ENCODE measurements around the gene ACTA2.
A peak's percentile ranks its signal among the peaks of the same experiment; 100 is the strongest.

The ACTA2 gene

GRCh38 chr10:88981435-88981834, 28.9 kb upstream of the ACTA2 start:
- no peak for DNase-seq (ENCODE audit: low spot score)
- no peak for FAIRE-seq

GRCh38 chr10:88980800-88981199, 28.2 kb upstream of the ACTA2 start:
- FAIRE-seq (no peak), DNase-seq (ENCODE audit: low spot score) (no peak)

- no peak for FAIRE-seq
- no peak for DNase-seq (ENCODE audit: low spot score)
Observed at GRCh38 chr10:88980247-88980646, 27.7 kb upstream of the ACTA2 start.

- DNase-seq (ENCODE audit: low spot score), result no peak
- no peak for FAIRE-seq
Observed at GRCh38 chr10:88979603-88980002, 27.0 kb upstream of the ACTA2 start.

- DNase-seq (ENCODE audit: low spot score), result peak; percentile 85
- no peak for FAIRE-seq
Observed at GRCh38 chr10:88979153-88979562, 26.6 kb upstream of the ACTA2 start.

GRCh38 chr10:88978463-88978862, 25.9 kb upstream of the ACTA2 start:
- DNase-seq (ENCODE audit: low spot score) (no peak), FAIRE-seq (no peak)

GRCh38 chr10:88975377-88975720, 22.8 kb upstream of the ACTA2 start:
- FAIRE-seq (no peak), DNase-seq (ENCODE audit: low spot score) (no peak)

- FAIRE-seq, result no peak
- peak; percentile 7 for DNase-seq (ENCODE audit: low spot score)
Observed at GRCh38 chr10:88974446-88975376, 22.1 kb upstream of the ACTA2 start.

- DNase-seq (ENCODE audit: low spot score) (no peak), FAIRE-seq (no peak)
Observed at GRCh38 chr10:88974012-88974411, 21.4 kb upstream of the ACTA2 start.

GRCh38 chr10:88971221-88972061, 18.9 kb upstream of the ACTA2 start:
- DNase-seq (ENCODE audit: low spot score) (no peak), FAIRE-seq (no peak)

GRCh38 chr10:88968391-88968790, 15.8 kb upstream of the ACTA2 start:
- no peak for DNase-seq (ENCODE audit: low spot score)
- no peak for FAIRE-seq

GRCh38 chr10:88966797-88967196, 14.2 kb upstream of the ACTA2 start:
- FAIRE-seq, result no peak
- DNase-seq (ENCODE audit: low spot score), result no peak

GRCh38 chr10:88964869-88965415, 12.4 kb upstream of the ACTA2 start:
- FAIRE-seq, result no peak

GRCh38 chr10:88964360-88964759, 11.8 kb upstream of the ACTA2 start:
- DNase-seq (ENCODE audit: low spot score) (no peak), FAIRE-seq (no peak)

More at GRCh38 chr10:88964869-88965415, 12.4 kb upstream of the ACTA2 start:
- DNase-seq (ENCODE audit: low spot score), result no peak

- FAIRE-seq (no peak), DNase-seq (ENCODE audit: low spot score) (no peak)
Observed at GRCh38 chr10:88963318-88963717, 10.7 kb upstream of the ACTA2 start.

- FAIRE-seq (no peak), DNase-seq (ENCODE audit: low spot score) (no peak)
Observed at GRCh38 chr10:88962336-88962735, 9.8 kb upstream of the ACTA2 start.

- FAIRE-seq (no peak), DNase-seq (ENCODE audit: low spot score) (no peak)
Observed at GRCh38 chr10:88961266-88961665, 8.7 kb upstream of the ACTA2 start.

- DNase-seq (ENCODE audit: low spot score) (no peak), FAIRE-seq (no peak)
Observed at GRCh38 chr10:88960802-88961201, 8.2 kb upstream of the ACTA2 start.

GRCh38 chr10:88958721-88959120, 6.1 kb upstream of the ACTA2 start:
- FAIRE-seq (no peak), DNase-seq (ENCODE audit: low spot score) (no peak)

GRCh38 chr10:88957381-88957780, 4.8 kb upstream of the ACTA2 start:
- no peak for FAIRE-seq
- no peak for DNase-seq (ENCODE audit: low spot score)

- DNase-seq (ENCODE audit: low spot score) (no peak), FAIRE-seq (no peak)
Observed at GRCh38 chr10:88954458-88955083, 2.0 kb upstream of the ACTA2 start.

GRCh38 chr10:88953662-88954061, 1.1 kb upstream of the ACTA2 start:
- DNase-seq (ENCODE audit: low spot score) (no peak), FAIRE-seq (no peak)

All from urothelium cell line (cell line).